ENCODE data around the gene ASB1. TPM values are rescaled to one million over a fixed set of nuclear protein-coding genes. Genes with fewer than 3 reads are reported as not detected.

Gene ASB1
- total and polyA plus RNA-seq, 2 of the 13 experiments (the other 11 are each of a cell fraction or from before 2014, with no cell fraction given), result 48.6 to 49.2 TPM

DNA sequence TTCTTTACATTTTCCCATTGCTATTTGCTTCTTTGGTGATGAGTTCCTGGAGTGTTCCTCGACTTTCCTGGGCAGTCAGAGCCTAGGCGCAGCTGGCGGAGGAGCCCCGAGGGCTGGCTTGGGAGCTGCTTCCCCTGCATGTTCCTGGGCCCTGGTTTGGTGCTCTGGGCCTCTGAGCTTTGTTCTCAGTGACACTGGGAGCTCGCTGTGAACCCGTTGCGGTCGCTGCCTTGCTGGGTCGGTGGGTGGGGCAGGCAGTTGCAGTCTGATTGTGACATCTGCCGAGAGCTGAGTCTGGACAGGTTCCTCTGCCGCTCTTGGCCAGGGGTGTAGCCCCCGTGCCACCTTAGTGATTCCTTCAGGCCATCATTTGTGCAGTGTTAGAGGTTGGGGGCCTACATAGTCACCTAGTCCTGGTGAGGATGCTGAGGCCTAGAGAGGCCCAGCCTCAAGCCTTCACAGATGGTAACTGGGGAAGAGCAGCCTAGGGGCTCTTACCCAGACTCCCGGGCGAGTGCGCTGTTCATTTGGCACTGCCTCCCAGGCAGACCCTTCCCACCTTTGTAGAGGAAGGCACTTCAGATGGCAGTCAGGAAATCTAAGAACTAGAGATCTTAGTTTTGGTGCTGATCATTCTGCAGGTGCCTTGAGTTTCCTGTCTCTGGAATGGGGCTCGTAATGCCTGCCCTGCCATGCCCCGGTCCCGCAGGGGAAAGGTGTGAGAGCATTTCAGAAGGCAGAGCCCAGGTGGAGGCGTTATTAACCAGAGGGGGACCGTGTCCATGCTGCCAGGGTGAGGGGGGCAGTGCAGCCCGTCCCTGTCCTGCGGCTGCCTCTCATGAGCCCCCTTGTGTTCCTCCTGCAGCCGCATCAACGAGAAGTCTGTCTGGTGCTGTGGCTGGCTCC lies 8.4 kb downstream of the ASB1 start (continued):
- TF ChIP-seq RBM22 (optimal IDR thresholded peaks at IDR 0.05; ENCODE audit: low read length), result peak; percentile 69
- no peak for TF ChIP-seq KMT2B (CRISPR knock-in tag; IDR thresholded peaks at IDR 0.05)
- TF ChIP-seq ZNF383 (CRISPR knock-in tag; IDR thresholded peaks at IDR 0.05; ENCODE audit: borderline replicate concordance), result no peak
- TF ChIP-seq ZKSCAN5 (CRISPR knock-in tag; IDR thresholded peaks at IDR 0.05), result no peak
- TF ChIP-seq ZBTB7A (CRISPR knock-in tag; IDR thresholded peaks at IDR 0.05), result no peak
- peak; percentile 59; the same call in 1 of the 2 replicates for TF ChIP-seq ZNF800 (CRISPR knock-in tag; IDR thresholded peaks at IDR 0.05)
- TF ChIP-seq ZFP41 (CRISPR knock-in tag; IDR thresholded peaks at IDR 0.05; ENCODE audit: borderline replicate concordance), result no peak
- no peak for TF ChIP-seq DBP (CRISPR knock-in tag; IDR thresholded peaks at IDR 0.05; ENCODE audit: not compliant biosample characterization)
- peak; percentile 22; the same call in 1 of the 2 replicates for TF ChIP-seq HOXD1 (CRISPR knock-in tag; IDR thresholded peaks at IDR 0.05)
- no peak for TF ChIP-seq ZNF34 (CRISPR knock-in tag; IDR thresholded peaks at IDR 0.05; ENCODE audit: borderline replicate concordance)
- TF ChIP-seq RBAK (CRISPR knock-in tag; IDR thresholded peaks at IDR 0.05), result no peak
- no peak for TF ChIP-seq FOXK2 (IDR thresholded peaks at IDR 0.05)
- no peak for TF ChIP-seq ZFP62 (CRISPR knock-in tag; IDR thresholded peaks at IDR 0.05)
- TF ChIP-seq HNRNPLL (IDR thresholded peaks at IDR 0.05; ENCODE audit: low read depth, low read length, poor library complexity, severe bottlenecking), result peak; percentile 30
- TF ChIP-seq, protein P1, sequence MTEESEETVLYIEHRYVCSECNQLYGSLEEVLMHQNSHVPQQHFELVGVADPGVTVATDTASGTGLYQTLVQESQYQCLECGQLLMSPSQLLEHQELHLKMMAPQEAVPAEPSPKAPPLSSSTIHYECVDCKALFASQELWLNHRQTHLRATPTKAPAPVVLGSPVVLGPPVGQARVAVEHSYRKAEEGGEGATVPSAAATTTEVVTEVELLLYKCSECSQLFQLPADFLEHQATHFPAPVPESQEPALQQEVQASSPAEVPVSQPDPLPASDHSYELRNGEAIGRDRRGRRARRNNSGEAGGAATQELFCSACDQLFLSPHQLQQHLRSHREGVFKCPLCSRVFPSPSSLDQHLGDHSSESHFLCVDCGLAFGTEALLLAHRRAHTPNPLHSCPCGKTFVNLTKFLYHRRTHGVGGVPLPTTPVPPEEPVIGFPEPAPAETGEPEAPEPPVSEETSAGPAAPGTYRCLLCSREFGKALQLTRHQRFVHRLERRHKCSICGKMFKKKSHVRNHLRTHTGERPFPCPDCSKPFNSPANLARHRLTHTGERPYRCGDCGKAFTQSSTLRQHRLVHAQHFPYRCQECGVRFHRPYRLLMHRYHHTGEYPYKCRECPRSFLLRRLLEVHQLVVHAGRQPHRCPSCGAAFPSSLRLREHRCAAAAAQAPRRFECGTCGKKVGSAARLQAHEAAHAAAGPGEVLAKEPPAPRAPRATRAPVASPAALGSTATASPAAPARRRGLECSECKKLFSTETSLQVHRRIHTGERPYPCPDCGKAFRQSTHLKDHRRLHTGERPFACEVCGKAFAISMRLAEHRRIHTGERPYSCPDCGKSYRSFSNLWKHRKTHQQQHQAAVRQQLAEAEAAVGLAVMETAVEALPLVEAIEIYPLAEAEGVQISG (CRISPR knock-in tag; IDR thresholded peaks at IDR 0.05), result peak; percentile 56; the same call in 1 of the 2 replicates
- TF ChIP-seq, protein P2, sequence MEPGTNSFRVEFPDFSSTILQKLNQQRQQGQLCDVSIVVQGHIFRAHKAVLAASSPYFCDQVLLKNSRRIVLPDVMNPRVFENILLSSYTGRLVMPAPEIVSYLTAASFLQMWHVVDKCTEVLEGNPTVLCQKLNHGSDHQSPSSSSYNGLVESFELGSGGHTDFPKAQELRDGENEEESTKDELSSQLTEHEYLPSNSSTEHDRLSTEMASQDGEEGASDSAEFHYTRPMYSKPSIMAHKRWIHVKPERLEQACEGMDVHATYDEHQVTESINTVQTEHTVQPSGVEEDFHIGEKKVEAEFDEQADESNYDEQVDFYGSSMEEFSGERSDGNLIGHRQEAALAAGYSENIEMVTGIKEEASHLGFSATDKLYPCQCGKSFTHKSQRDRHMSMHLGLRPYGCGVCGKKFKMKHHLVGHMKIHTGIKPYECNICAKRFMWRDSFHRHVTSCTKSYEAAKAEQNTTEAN (CRISPR knock-in tag; conservative IDR thresholded peaks at IDR 0.05), result peak; percentile 49; the same call in 1 of the 2 replicates
- TF ChIP-seq NONO (IDR thresholded peaks at IDR 0.05), result no peak
- peak; percentile 31; the same call in 1 of the 2 replicates for TF ChIP-seq NONO (CRISPR knock-in tag; conservative IDR thresholded peaks at IDR 0.05)
- TF ChIP-seq, protein P3, sequence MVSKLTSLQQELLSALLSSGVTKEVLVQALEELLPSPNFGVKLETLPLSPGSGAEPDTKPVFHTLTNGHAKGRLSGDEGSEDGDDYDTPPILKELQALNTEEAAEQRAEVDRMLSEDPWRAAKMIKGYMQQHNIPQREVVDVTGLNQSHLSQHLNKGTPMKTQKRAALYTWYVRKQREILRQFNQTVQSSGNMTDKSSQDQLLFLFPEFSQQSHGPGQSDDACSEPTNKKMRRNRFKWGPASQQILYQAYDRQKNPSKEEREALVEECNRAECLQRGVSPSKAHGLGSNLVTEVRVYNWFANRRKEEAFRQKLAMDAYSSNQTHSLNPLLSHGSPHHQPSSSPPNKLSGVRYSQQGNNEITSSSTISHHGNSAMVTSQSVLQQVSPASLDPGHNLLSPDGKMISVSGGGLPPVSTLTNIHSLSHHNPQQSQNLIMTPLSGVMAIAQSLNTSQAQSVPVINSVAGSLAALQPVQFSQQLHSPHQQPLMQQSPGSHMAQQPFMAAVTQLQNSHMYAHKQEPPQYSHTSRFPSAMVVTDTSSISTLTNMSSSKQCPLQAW (CRISPR knock-in tag; IDR thresholded peaks at IDR 0.05), result peak; percentile 46; the same call in 1 of the 2 replicates
- peak; percentile 54; the same call in 1 of the 2 replicates for TF ChIP-seq NR2C2 (CRISPR knock-in tag; IDR thresholded peaks at IDR 0.05; ENCODE audit: borderline replicate concordance)
- no peak for TF ChIP-seq ATF1 (CRISPR knock-in tag; IDR thresholded peaks at IDR 0.05)

Data from HepG2 (cell line).